Lower leg skin (tissue), 3 donors: ENCODE data around the gene SPATA3.

Experiments
- CTCF ChIP-seq, 3 donors: fragments of 450-650 bp; IDR thresholded peaks; one replicate each; pipeline ENCODE4 v1.5.1; 2016; ENCODE audit warnings: antibody characterized with exemption in 3 of 3, mild to moderate bottlenecking in 3 of 3, moderate library complexity in 2 of 3
- POLR2A ChIP-seq, 2 donors: fragments of 450-650 bp; IDR thresholded peaks; one replicate each; pipeline ENCODE4 v1.6.1; 2016 to 2017; ENCODE audit warnings: antibody characterized with exemption in 2 of 2, mild to moderate bottlenecking in 1 of 2, moderate library complexity in 1 of 2

GRCh38 chr2:230961091-230961491 lies 34.8 kb upstream of the SPATA3 start:
- no peak for TF ChIP-seq CTCF (IDR thresholded peaks at IDR 0.05)
- no peak for TF ChIP-seq POLR2A (IDR thresholded peaks at IDR 0.05)
